Smooth muscle cell (in vitro differentiated cells): ENCODE data around the gene TCP11. TPM values are rescaled to one million over a fixed set of nuclear protein-coding genes. Genes with fewer than 3 reads are reported as not detected.

ENCODE experiments used
- DNase-seq: peaks from one replicate; lab custom pipeline; 2025; ENCODE audit not compliant: unreplicated experiment; lab: John Stamatoyannopoulos, UW
- H2AFZ ChIP-seq: fragments of 200-600 bp; sonication (generic); 2 replicates; pipeline ENCODE4 v1.6.0; 2016; ENCODE audit warnings: antibody characterized with exemption, low read depth, mild to moderate bottlenecking
- H3F3A ChIP-seq: fragments of 200-600 bp; sonication (generic); 2 replicates; pipeline ENCODE4 v1.6.0; 2017; ENCODE audit warnings: antibody characterized with exemption, low read depth
- H3K27ac ChIP-seq: fragments of 200-600 bp; sonication (generic); 2 replicates; pipeline ENCODE4 v1.5.1; 2016; ENCODE audit warnings: low read depth, mild to moderate bottlenecking
- H3K27me3 ChIP-seq: fragments of 200-600 bp; sonication (generic); 2 replicates; pipeline ENCODE4 v1.6.1; 2016; ENCODE audit warnings: low read depth, mild to moderate bottlenecking
- H3K36me3 ChIP-seq: fragments of 200-600 bp; sonication (generic); 2 replicates; pipeline ENCODE4 v1.5.1; 2016; ENCODE audit warnings: low read depth
- H3K4me1 ChIP-seq: fragments of 200-600 bp; sonication (generic); 2 replicates; pipeline ENCODE4 v1.5.1; 2016; ENCODE audit warnings: low read depth
- H3K4me2 ChIP-seq: fragments of 200-600 bp; sonication (generic); 2 replicates; pipeline ENCODE4 v1.6.0; 2016; ENCODE audit warnings: mild to moderate bottlenecking
- H3K4me3 ChIP-seq: fragments of 200-600 bp; sonication (generic); 2 replicates; pipeline ENCODE4 v1.5.1; 2016; ENCODE audit warnings: mild to moderate bottlenecking
- H3K79me2 ChIP-seq: fragments of 200-600 bp; sonication (generic); 2 replicates; pipeline ENCODE4 v1.6.0; 2016; ENCODE audit warnings: low read depth, mild to moderate bottlenecking
- H3K9ac ChIP-seq: fragments of 200-600 bp; sonication (generic); 2 replicates; pipeline ENCODE4 v1.6.0; 2016; ENCODE audit warnings: low read depth
- H3K9me3 ChIP-seq: fragments of 200-600 bp; sonication (generic); replicated peaks from 2 replicates; pipeline ENCODE4 v1.5.1; 2016; ENCODE audit warnings: low read depth
- H4K20me1 ChIP-seq: fragments of 200-600 bp; sonication (generic); 2 replicates; pipeline ENCODE4 v1.6.0; 2016; ENCODE audit warnings: low read depth
- whole genome bisulfite sequencing: methylation state at CpG from one replicate; pipeline ENCODE4 v1.1.7; 2016; ENCODE audit warnings: low lambda C conversion rate; 5-methylcytosine and 5-hydroxymethylcytosine counted together
- polyA plus RNA-seq: library from polyadenylated mRNA; unstranded; fragments of >200 nt; fragmentation: Nextera tagmentation; extraction: Ambion mirVana; gene quantifications from 2 replicates; pipeline ENCODE4 v1.2.1, GENCODE V29; 2016
- small RNA-seq: library from RNA; depleted of rRNA; stranded (forward); fragments of <200 nt; gene quantifications from one replicate; pipeline ENCODE3, GENCODE V24; 2014
- total RNA-seq: library from RNA; depleted of rRNA; stranded (reverse); fragments of >200 nt; gene quantifications from 2 replicates; pipeline ENCODE4 v1.2.3, GENCODE V29; 2014
- TF ChIP-seq, protein P1 (sequence below): fragments of 200-600 bp; sonication (generic); IDR thresholded peaks from 2 replicates; pipeline ENCODE4 v1.5.1; 2017; ENCODE audit warnings: borderline replicate concordance, mild to moderate bottlenecking, antibody characterized with exemption; ENCODE audit not compliant: insufficient read depth, poor library complexity, severe bottlenecking

Gene TCP11
- total and polyA plus RNA-seq, 2 experiments from 2014 or later, result 0.64 TPM; not detected in 1

DNA sequence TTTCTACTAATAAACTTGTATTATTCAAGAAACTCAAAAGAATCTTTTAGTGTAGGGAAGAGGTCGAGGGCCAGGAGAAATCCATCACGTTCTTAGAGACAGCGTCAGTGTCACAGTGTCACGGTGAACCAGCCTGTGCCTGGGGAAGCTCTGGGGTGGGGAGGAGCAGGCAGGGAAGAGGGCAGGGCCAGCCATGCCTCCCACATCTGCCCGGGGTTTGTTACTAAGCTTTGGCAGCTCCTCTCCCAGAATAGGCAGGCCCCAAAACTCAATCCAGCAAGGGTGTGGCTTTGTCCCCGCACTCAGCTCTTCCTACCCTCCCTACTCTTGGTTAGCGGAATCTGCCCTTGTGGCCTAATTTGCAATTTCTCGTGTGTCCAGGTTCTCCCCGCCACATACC, 72.9 kb downstream of the TCP11 start:
- Histone ChIP-seq H3K4me3 (no peak overlapping the region), H3K27me3 (no peaks in the 10 kb centered on the region), H3K9me3 (no peaks in the 10 kb centered on the region), H2AFZ (no peak overlapping the region), H3K27ac (no peak overlapping the region), H3K4me1 (no peaks in the 10 kb centered on the region), H3F3A (no peaks in the 10 kb centered on the region), H4K20me1 (peaks cover 16% of the 10 kb centered on the region), H3K4me2 (no peak overlapping the region), H3K79me2 (peaks cover 5% of the 10 kb centered on the region), H3K36me3 (no peaks in the 10 kb centered on the region), H3K9ac (no peak overlapping the region)
- TF ChIP-seq, protein P1, sequence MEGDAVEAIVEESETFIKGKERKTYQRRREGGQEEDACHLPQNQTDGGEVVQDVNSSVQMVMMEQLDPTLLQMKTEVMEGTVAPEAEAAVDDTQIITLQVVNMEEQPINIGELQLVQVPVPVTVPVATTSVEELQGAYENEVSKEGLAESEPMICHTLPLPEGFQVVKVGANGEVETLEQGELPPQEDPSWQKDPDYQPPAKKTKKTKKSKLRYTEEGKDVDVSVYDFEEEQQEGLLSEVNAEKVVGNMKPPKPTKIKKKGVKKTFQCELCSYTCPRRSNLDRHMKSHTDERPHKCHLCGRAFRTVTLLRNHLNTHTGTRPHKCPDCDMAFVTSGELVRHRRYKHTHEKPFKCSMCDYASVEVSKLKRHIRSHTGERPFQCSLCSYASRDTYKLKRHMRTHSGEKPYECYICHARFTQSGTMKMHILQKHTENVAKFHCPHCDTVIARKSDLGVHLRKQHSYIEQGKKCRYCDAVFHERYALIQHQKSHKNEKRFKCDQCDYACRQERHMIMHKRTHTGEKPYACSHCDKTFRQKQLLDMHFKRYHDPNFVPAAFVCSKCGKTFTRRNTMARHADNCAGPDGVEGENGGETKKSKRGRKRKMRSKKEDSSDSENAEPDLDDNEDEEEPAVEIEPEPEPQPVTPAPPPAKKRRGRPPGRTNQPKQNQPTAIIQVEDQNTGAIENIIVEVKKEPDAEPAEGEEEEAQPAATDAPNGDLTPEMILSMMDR, result no peak
- WGBS, result 64% methylated on average over 9 of the region's 9 CpGs
- DNase-seq, result no peak

Small RNA genes within 50 kb of the gene (small RNA-seq; reads per million reads assigned to genes)
- gene AL138721.1, result 0.89 reads per million, percentile 28 among the genes with 10 or more reads in this experiment

Other genes with a start within 250 kb of the TCP11 start
- 11.8 and 14.6 TPM in 2 replicates for gene SCUBE3, start 72.6 kb upstream of the TCP11 start, total RNA-seq
- 15.7 and 18.0 TPM in 2 replicates for gene SCUBE3, start 72.6 kb upstream of the TCP11 start, polyA plus RNA-seq
- gene ZNF76, start 118.4 kb upstream of the TCP11 start, total RNA-seq, result 7.7 and 12.9 TPM in 2 replicates
- 14.2 and 24.2 TPM in 2 replicates for gene ZNF76, start 118.4 kb upstream of the TCP11 start, polyA plus RNA-seq
- gene DEF6, start 156.5 kb upstream of the TCP11 start, total RNA-seq, result 2.2 and 3.6 TPM in 2 replicates
- 2.8 and 7.0 TPM in 2 replicates for gene DEF6, start 156.5 kb upstream of the TCP11 start, polyA plus RNA-seq
- 8.2 and 10.6 TPM in 2 replicates for gene PPARD, start 201.2 kb upstream of the TCP11 start, total RNA-seq
- gene PPARD, start 201.2 kb upstream of the TCP11 start, polyA plus RNA-seq, result 25.7 and 31.1 TPM in 2 replicates